T-helper 9 cell (primary cell): ENCODE results near the gene ERC1.

ENCODE experiments used
- DNase-seq: peaks from one replicate; pipeline ENCODE4 v3.0.0-alpha.2; 2020

The ERC1 gene

GRCh38 chr12:1463073-1463905 is 472.3 kb downstream of the ERC1 start:
- DNase-seq, result no peak

GRCh38 chr12:1464925-1465324 is 473.9 kb downstream of the ERC1 start:
- DNase-seq, result no peak

- DNase-seq, result no peak
Measured at GRCh38 chr12:1465990-1466389, 475.0 kb downstream of the ERC1 start.

- no peak for DNase-seq
Measured at GRCh38 chr12:1466481-1467154, 475.6 kb downstream of the ERC1 start.

GRCh38 chr12:1467710-1468109 is 476.7 kb downstream of the ERC1 start:
- DNase-seq, result no peak

- no peak for DNase-seq
Measured at GRCh38 chr12:1469070-1469469, 478.0 kb downstream of the ERC1 start.

- DNase-seq, result no peak
Measured at GRCh38 chr12:1470051-1470450, 479.0 kb downstream of the ERC1 start.

- DNase-seq, result no peak
Measured at GRCh38 chr12:1471224-1471623, 480.2 kb downstream of the ERC1 start.

- peak; percentile 5 for DNase-seq
Measured at GRCh38 chr12:1473418-1473817, 482.4 kb downstream of the ERC1 start.

GRCh38 chr12:1474041-1474573 is 483.1 kb downstream of the ERC1 start:
- DNase-seq, result no peak

GRCh38 chr12:1474574-1475153 is 483.6 kb downstream of the ERC1 start:
- no peak for DNase-seq

GRCh38 chr12:1479645-1480044 is 488.6 kb downstream of the ERC1 start:
- DNase-seq, result no peak

GRCh38 chr12:1481326-1481725 is 490.3 kb downstream of the ERC1 start:
- no peak for DNase-seq

GRCh38 chr12:1481906-1482305 is 490.9 kb downstream of the ERC1 start:
- DNase-seq, result no peak

- DNase-seq, result no peak
Measured at GRCh38 chr12:1488908-1489381, 497.9 kb downstream of the ERC1 start.

GRCh38 chr12:1491983-1492697 is 501.1 kb downstream of the ERC1 start:
- DNase-seq, result no peak

- no peak for DNase-seq
Measured at GRCh38 chr12:1493781-1494565, 502.9 kb downstream of the ERC1 start.

- DNase-seq, result no peak
Measured at GRCh38 chr12:1494856-1495255, 503.8 kb downstream of the ERC1 start.

- DNase-seq, result no peak
Measured at GRCh38 chr12:1496162-1496900, 505.3 kb downstream of the ERC1 start.

- DNase-seq, result no peak
Measured at GRCh38 chr12:1497161-1497560, 506.1 kb downstream of the ERC1 start.

GRCh38 chr12:1498199-1498740 is 507.2 kb downstream of the ERC1 start:
- DNase-seq, result no peak
